Mesenchymal stem cell (in vitro differentiated cells and primary cell): ENCODE results near the gene APH1A.

Experiments used
- DNase-seq: peaks from one replicate; pipeline ENCODE4 v3.0.0-alpha.2; 2013
- H2AFZ ChIP-seq: one replicate; pipeline ENCODE4 v1.6.1; 2013; ENCODE audit warnings: low read depth, mild to moderate bottlenecking, control low read depth, inconsistent platforms, low read length, moderate library complexity
- H2AK5ac ChIP-seq: 2 replicates; pipeline ENCODE4 v1.6.1; 2013; ENCODE audit warnings: low read length, moderate library complexity, mild to moderate bottlenecking, inconsistent platforms; ENCODE audit not compliant: severe bottlenecking
- H2BK120ac ChIP-seq: one replicate; pipeline ENCODE4 v1.6.1; 2013; ENCODE audit warnings: low read depth, mild to moderate bottlenecking, inconsistent platforms, low read length, moderate library complexity
- H2BK12ac ChIP-seq, 2 experiments: one replicate each; pipeline ENCODE4 v1.6.1; 2013; ENCODE audit warnings: inconsistent platforms in 2 of 2, low read length in 2 of 2, mild to moderate bottlenecking in 2 of 2, moderate library complexity in 2 of 2, control low read depth in 1 of 2
- H2BK15ac ChIP-seq: one replicate; pipeline ENCODE4 v1.6.1; 2013; ENCODE audit warnings: mild to moderate bottlenecking, low read depth, inconsistent platforms; ENCODE audit not compliant: poor library complexity, severe bottlenecking
- H2BK5ac ChIP-seq: 2 replicates; pipeline ENCODE4 v1.6.1; 2013; ENCODE audit warnings: low read depth, mild to moderate bottlenecking, low read length, control low read depth, inconsistent platforms; ENCODE audit not compliant: poor library complexity, severe bottlenecking
- H3K14ac ChIP-seq, 2 experiments: one replicate each; pipeline ENCODE4 v1.6.1; 2013; ENCODE audit warnings: inconsistent platforms in 2 of 2, low read length in 2 of 2, control low read depth in 1 of 2, mild to moderate bottlenecking in 1 of 2, moderate library complexity in 1 of 2
- H3K18ac ChIP-seq, 2 experiments: one replicate each; pipeline ENCODE4 v1.6.1; 2013; ENCODE audit warnings: inconsistent platforms in 2 of 2, low read length in 2 of 2, control low read depth in 1 of 2, low read depth in 1 of 2, mild to moderate bottlenecking in 1 of 2
- H3K23ac ChIP-seq, 2 experiments: one replicate each; pipeline ENCODE4 v1.6.1; 2013; ENCODE audit warnings: inconsistent platforms in 2 of 2, low read length in 2 of 2, mild to moderate bottlenecking in 2 of 2, moderate library complexity in 2 of 2, control low read depth in 1 of 2
- H3K27ac ChIP-seq: 2 replicates; pipeline ENCODE4 v1.5.1; 2013; ENCODE audit warnings: mild to moderate bottlenecking, moderate library complexity, low read length, control low read depth, inconsistent platforms; ENCODE audit not compliant: poor library complexity, severe bottlenecking
- H3K27me3 ChIP-seq, 2 experiments: 2 replicates each; pipeline versions ENCODE4 v1.6.1 to v1.7.0; 2013; ENCODE audit warnings: low read length in 2 of 2, mild to moderate bottlenecking in 2 of 2, moderate library complexity in 2 of 2, control low read depth in 1 of 2, inconsistent platforms in 1 of 2; ENCODE audit not compliant: control insufficient read depth in 1 of 2, insufficient read depth in 1 of 2
- H3K36me3 ChIP-seq, 2 experiments: 2 replicates each; pipeline versions ENCODE4 v1.6.1 to v1.7.0; 2013; ENCODE audit warnings: low read length in 2 of 2, control low read depth in 1 of 2, inconsistent platforms in 1 of 2, low read depth in 1 of 2, mild to moderate bottlenecking in 1 of 2; ENCODE audit not compliant: insufficient read depth in 2 of 2, control insufficient read depth in 1 of 2
- H3K4ac ChIP-seq, 2 experiments: one replicate each; pipeline ENCODE4 v1.6.1; 2013; ENCODE audit warnings: inconsistent platforms in 2 of 2, low read length in 2 of 2, mild to moderate bottlenecking in 2 of 2, moderate library complexity in 2 of 2, control low read depth in 1 of 2, low read depth in 1 of 2
- H3K4me1 ChIP-seq: 2 replicates; pipeline ENCODE4 v1.6.1; 2013; ENCODE audit warnings: low read depth, low read length, control low read depth; ENCODE audit not compliant: control insufficient read depth, insufficient read depth
- H3K4me2 ChIP-seq: 2 replicates; pipeline ENCODE4 v1.6.1; 2013; ENCODE audit warnings: low read length, mild to moderate bottlenecking, inconsistent platforms; ENCODE audit not compliant: poor library complexity, severe bottlenecking
- H3K4me3 ChIP-seq, 2 experiments: 2 replicates each; pipeline versions ENCODE4 v1.5.1 to v1.7.0; 2013; ENCODE audit warnings: low read length in 2 of 2, mild to moderate bottlenecking in 2 of 2, control low read depth in 1 of 2, low read depth in 1 of 2; ENCODE audit not compliant: insufficient read depth in 1 of 2
- H3K79me1 ChIP-seq: replicated peaks from 2 replicates; pipeline ENCODE4 v1.6.1; 2013; ENCODE audit warnings: mild to moderate bottlenecking, control low read depth, low read length, inconsistent platforms; ENCODE audit not compliant: poor library complexity, severe bottlenecking
- H3K9ac ChIP-seq: 2 replicates; pipeline ENCODE4 v1.7.0; 2013; ENCODE audit warnings: mild to moderate bottlenecking, low read length, moderate library complexity
- H3K9me3 ChIP-seq: 2 replicates; pipeline ENCODE4 v1.7.0; 2013; ENCODE audit warnings: mild to moderate bottlenecking, low read length; ENCODE audit not compliant: control insufficient read depth
- H4K8ac ChIP-seq: one replicate; pipeline ENCODE4 v1.6.1; 2013; ENCODE audit warnings: inconsistent platforms, mild to moderate bottlenecking, low read length, moderate library complexity
- H4K91ac ChIP-seq: one replicate; pipeline ENCODE4 v1.6.1; 2013; ENCODE audit warnings: mild to moderate bottlenecking, low read length, inconsistent platforms
- WGBS: methylation state at CpG from one replicate; pipeline ENCODE4 v1.1.7; 2013; ENCODE audit warnings: mixed read lengths; 5-methylcytosine and 5-hydroxymethylcytosine counted together

The APH1A gene

DNA sequence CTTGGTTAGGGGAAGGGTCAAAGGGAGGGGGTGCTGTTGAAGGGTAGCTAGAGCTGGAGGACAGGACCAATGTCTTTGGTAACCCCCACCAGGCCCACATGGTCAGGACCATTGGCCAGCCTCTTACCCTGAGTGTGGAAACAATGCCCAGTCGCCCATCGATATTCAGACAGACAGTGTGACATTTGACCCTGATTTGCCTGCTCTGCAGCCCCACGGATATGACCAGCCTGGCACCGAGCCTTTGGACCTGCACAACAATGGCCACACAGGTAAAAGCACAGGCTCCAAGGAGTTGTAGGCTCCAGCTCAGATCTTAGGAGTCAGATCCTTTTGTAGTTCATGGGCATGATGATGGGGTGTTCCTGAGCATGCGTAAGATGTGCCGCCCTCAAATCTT, 7.4 kb downstream of the APH1A start:
- no peak overlapping the region for H3K4me2 ChIP-seq
- peaks cover 28 to 34% of the 10 kb centered on the region in 2 experiments for H3K27me3 ChIP-seq
- H3K4ac ChIP-seq = no peak overlapping the region
- H2BK12ac ChIP-seq = no peak overlapping the region
- H3K4me3 ChIP-seq = no peak overlapping the region
- H3K4me1 ChIP-seq = peaks cover 26% of the 10 kb centered on the region
- no peak overlapping the region for H3K23ac ChIP-seq
- no peak overlapping the region for H3K9ac ChIP-seq
- H3K36me3 ChIP-seq = peaks cover 13 to 23% of the 10 kb centered on the region in 2 experiments
- no peak overlapping the region for H3K18ac ChIP-seq
- 95% methylated on average over 4 of the region's 6 CpGs for WGBS
- H4K8ac ChIP-seq = no peak overlapping the region
- no peak overlapping the region for H2AK5ac ChIP-seq
- DNase-seq = no peak
- no peak overlapping the region for H3K14ac ChIP-seq
- no peak overlapping the region for H4K91ac ChIP-seq
- peaks cover 6% of the 10 kb centered on the region for H3K79me1 ChIP-seq
- no peak overlapping the region for H2BK120ac ChIP-seq
- H2AFZ ChIP-seq = no peak overlapping the region
- no peak overlapping the region for H2BK5ac ChIP-seq
- no peak overlapping the region for H2BK15ac ChIP-seq
- H3K27ac ChIP-seq = no peak overlapping the region
- H3K9me3 ChIP-seq = no peaks in the 10 kb centered on the region

DNA sequence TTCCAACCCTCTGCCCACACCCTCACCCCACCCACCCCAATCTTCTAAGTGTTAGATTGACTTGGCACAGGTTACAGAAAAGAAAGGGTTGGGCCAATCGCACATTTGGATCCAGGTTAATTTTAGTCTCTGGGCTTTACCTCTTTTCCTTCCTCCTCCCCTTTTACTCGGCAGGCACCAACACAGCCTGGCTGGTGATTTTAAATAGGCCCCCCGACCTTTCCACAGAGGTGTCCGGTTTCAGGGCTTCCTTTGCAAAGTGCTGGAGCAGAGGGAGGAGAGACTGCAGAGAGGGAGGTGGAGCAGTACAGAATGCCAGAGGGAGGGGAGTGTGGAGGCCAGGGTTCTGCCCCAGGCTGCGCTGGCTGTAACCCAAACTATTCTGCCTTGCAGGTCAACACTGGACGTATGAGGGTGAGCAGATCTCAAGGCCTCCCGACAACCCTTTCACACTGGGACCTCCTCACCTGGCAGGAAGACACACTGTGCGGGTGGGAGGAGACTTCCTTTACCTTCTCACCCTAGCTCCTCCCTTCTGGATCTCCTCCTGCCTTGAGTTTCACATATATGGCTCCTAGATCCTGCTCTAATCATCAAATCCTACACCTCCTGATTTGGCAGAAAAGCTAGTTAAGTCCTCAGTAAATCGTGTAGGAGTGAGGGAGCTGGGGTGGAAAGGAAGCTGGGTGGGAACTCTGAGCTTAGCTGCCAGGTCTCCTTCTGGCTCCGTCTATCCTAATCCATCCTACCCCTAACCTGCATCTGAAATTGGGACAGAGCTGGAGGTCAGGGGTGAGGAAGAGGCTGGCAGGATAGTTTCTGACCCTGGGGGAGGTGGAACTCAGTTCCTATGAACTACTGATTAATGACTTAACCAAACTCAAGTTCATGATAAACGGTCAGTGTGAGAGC, 8.8 kb downstream of the APH1A start:
- Histone ChIP-seq H3K4me2 (peak overlapping the region; percentile 59), H3K4me3 (no peak overlapping the region), H2AK5ac (no peak overlapping the region), H3K27me3 (peaks cover 28 to 34% of the 10 kb centered on the region in 2 experiments), H2BK15ac (no peak overlapping the region), H3K18ac (peak overlapping the region; percentile 48 to 63), H4K8ac (peak overlapping the region; percentile 56), H2BK12ac (peak overlapping the region in 1 of 2 experiments; percentile 86), H3K4me1 (peaks cover 28% of the 10 kb centered on the region), H2BK5ac (no peak overlapping the region), H3K9me3 (no peaks in the 10 kb centered on the region), H3K36me3 (peaks cover 3 to 10% of the 10 kb centered on the region in 2 experiments), H3K9ac (no peak overlapping the region), H3K27ac (no peak overlapping the region), H3K14ac (no peak overlapping the region), H3K23ac (no peak overlapping the region), H2AFZ (peak overlapping the region; percentile 61), H3K79me1 (peaks cover 2% of the 10 kb centered on the region), H4K91ac (no peak overlapping the region), H3K4ac (no peak overlapping the region), H2BK120ac (peak overlapping the region; percentile 0)
- DNase-seq = peak; percentile 42
- 9% methylated on average over 9 of the region's 11 CpGs for WGBS

DNA sequence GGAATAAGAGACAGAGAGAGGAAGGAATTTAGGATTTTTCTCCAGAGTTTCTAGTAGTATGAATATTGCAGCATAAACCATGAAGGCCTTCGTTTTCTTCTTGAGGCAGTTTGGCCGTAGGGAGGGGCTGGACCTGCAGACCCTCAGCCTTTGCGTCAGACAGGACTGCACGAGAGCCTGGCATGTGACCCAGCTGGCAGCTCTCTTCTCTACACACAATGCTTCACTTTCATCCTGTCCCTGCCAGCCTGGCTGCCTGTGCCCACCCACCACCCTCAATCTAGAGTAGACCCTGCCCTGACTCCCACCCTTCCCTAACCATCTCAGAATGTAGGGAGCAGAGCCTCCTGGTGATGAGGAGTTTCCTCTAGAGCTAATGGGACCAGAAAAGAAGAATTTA, 9.6 kb downstream of the APH1A start:
- Histone ChIP-seq H3K27me3 (peaks cover 28 to 34% of the 10 kb centered on the region in 2 experiments), H4K91ac (no peak overlapping the region), H3K36me3 (peaks cover 0 to 2% of the 10 kb centered on the region in 2 experiments), H3K9me3 (no peaks in the 10 kb centered on the region), H2BK5ac (no peak overlapping the region), H3K14ac (no peak overlapping the region), H2BK15ac (no peak overlapping the region), H2AK5ac (no peak overlapping the region), H3K4me3 (no peak overlapping the region), H3K23ac (no peak overlapping the region), H3K4me2 (no peak overlapping the region), H2BK12ac (peak overlapping the region in 1 of 2 experiments; percentile 79), H3K18ac (peak overlapping the region in 1 of 2 experiments; percentile 37), H3K79me1 (peaks cover 2% of the 10 kb centered on the region), H3K9ac (no peak overlapping the region), H3K4me1 (peaks cover 28% of the 10 kb centered on the region), H3K4ac (no peak overlapping the region), H4K8ac (no peak overlapping the region), H2AFZ (no peak overlapping the region), H3K27ac (no peak overlapping the region), H2BK120ac (no peak overlapping the region)
- no peak for DNase-seq
- 39% methylated on average over 4 of the region's 4 CpGs for WGBS
